Testis (tissue), 3 donors: ENCODE results near the gene ANXA1. TPM values are rescaled to one million over a fixed set of nuclear protein-coding genes. Genes with fewer than 3 reads are reported as not detected.

Experiments used
- DNase-seq: peaks from one replicate; pipeline ENCODE4 v3.0.0-alpha.2; 2019
- H3K27ac ChIP-seq, 2 donors: fragments of 200-600 bp; sonication (generic); one replicate each; pipeline ENCODE4 v1.5.1; 2019
- H3K27me3 ChIP-seq: fragments of 200-600 bp; sonication (generic); one replicate; pipeline ENCODE4 v1.5.1; 2019
- H3K36me3 ChIP-seq: fragments of 200-600 bp; sonication (generic); one replicate; pipeline ENCODE4 v1.5.1; 2017; ENCODE audit warnings: low read depth; ENCODE audit errors: missing control alignments
- H3K4me1 ChIP-seq: fragments of 200-600 bp; sonication (generic); one replicate; pipeline ENCODE4 v1.5.1; 2019
- H3K4me3 ChIP-seq, 2 donors: fragments of 200-600 bp; sonication (generic); one replicate each; pipeline ENCODE4 v1.5.1; 2017 to 2019
- H3K9me3 ChIP-seq: fragments of 200-600 bp; sonication (generic); one replicate; pipeline ENCODE4 v1.5.1; 2017
- CTCF ChIP-seq, 3 experiments: fragments of 450-650 bp in 2 of 3; fragments of 200-600 bp in 1 of 3; sonication (generic) in 1 of 3; IDR thresholded peaks; one replicate each; pipeline ENCODE4 v1.5.1; 2016 to 2019; ENCODE audit warnings: antibody characterized with exemption in 3 of 3, mild to moderate bottlenecking in 2 of 3, moderate library complexity in 1 of 3
- POLR2A ChIP-seq: fragments of 450-650 bp; IDR thresholded peaks from one replicate; pipeline ENCODE4 v1.6.1; 2017; ENCODE audit warnings: antibody characterized with exemption, mild to moderate bottlenecking, moderate library complexity
- WGBS, 2 donors: methylation state at CpG; one replicate each; pipeline ENCODE4 v1.1.5; 2018; 5-methylcytosine and 5-hydroxymethylcytosine counted together
- intact Hi-C: fragments of 100-400 bp; cut with DNase I; formaldehyde crosslinking; loops from one replicate; pipeline ENCODE4 v1.15.1; 2023; ENCODE audit warnings: low total_unique reads
- polyA plus RNA-seq: library from polyadenylated mRNA; stranded (reverse); fragments of 350-450 nt; fragmentation: Illumina TruSeq; extraction: RNeasy Lipid Tissue Mini Kit (QIAGEN cat#74804); gene quantifications from one replicate; pipeline ENCODE4 v1.2.3, GENCODE V29; 2014; ENCODE audit warnings: low read depth, low replicate concordance; ENCODE audit not compliant: insufficient read depth
- total RNA-seq, 2 donors: library from RNA; depleted of rRNA; stranded (reverse); fragments of >200 nt; gene quantifications; one replicate each; pipeline ENCODE4 v1.2.3, GENCODE V29; 2016

The ANXA1 gene
- total and polyA plus RNA-seq, 3 donors from 2014 or later = 12.1 to 49.6 (median 13.4) TPM

GRCh38 chr9:73174330-73174980, 22.8 kb downstream of the ANXA1 start:
- 96 to 98% methylated on average over 2 of the region's 2 CpGs for WGBS, 2 donors

GRCh38 chr9:73176450-73176875, 24.8 kb downstream of the ANXA1 start:
- intact Hi-C loops = no loop called here
- no peaks in the 10 kb centered on the region for H3K36me3 ChIP-seq
- no peak overlapping the region for H3K4me3 ChIP-seq
- H3K27me3 ChIP-seq = no peaks in the 10 kb centered on the region
- WGBS, 2 donors = 78 to 83% methylated on average over 4 of the region's 4 CpGs
- H3K27ac ChIP-seq = no peak overlapping the region
- no peaks in the 10 kb centered on the region for H3K9me3 ChIP-seq
- TF ChIP-seq POLR2A = no peak
- TF ChIP-seq CTCF (IDR thresholded peaks at IDR 0.05) = no peak
- DNase-seq = no peak
- H3K4me1 ChIP-seq = no peaks in the 10 kb centered on the region

More at GRCh38 chr9:73174330-73174980, 22.8 kb downstream of the ANXA1 start:
- DNase-seq = no peak
- no peak overlapping the region for H3K27ac ChIP-seq
- no peaks in the 10 kb centered on the region for H3K27me3 ChIP-seq
- no peak overlapping the region for H3K4me3 ChIP-seq
- no peak for TF ChIP-seq CTCF (IDR thresholded peaks at IDR 0.05)
- no peak for TF ChIP-seq POLR2A
- no peaks in the 10 kb centered on the region for H3K4me1 ChIP-seq
- intact Hi-C loops = no loop called here
- no peaks in the 10 kb centered on the region for H3K36me3 ChIP-seq
- no peaks in the 10 kb centered on the region for H3K9me3 ChIP-seq

- Histone ChIP-seq H3K27ac (no peak overlapping the region), H3K4me3 (no peak overlapping the region)
- DNase-seq = no peak
Measured at GRCh38 chr9:73178044-73178443, 26.4 kb downstream of the ANXA1 start.

GRCh38 chr9:73179589-73179988, 27.9 kb downstream of the ANXA1 start:
- TF ChIP-seq POLR2A (no peak), CTCF (IDR thresholded peaks at IDR 0.05) (no peak)
- Histone ChIP-seq H3K9me3 (no peaks in the 10 kb centered on the region), H3K4me1 (no peaks in the 10 kb centered on the region), H3K27ac (no peak overlapping the region), H3K36me3 (no peaks in the 10 kb centered on the region), H3K4me3 (no peak overlapping the region), H3K27me3 (no peaks in the 10 kb centered on the region)
- 43 to 48% methylated on average over 3 of the region's 3 CpGs for WGBS, 2 donors
- DNase-seq = no peak
- intact Hi-C loops = no loop called here

More at GRCh38 chr9:73178044-73178443, 26.4 kb downstream of the ANXA1 start:
- Histone ChIP-seq H3K4me1 (no peaks in the 10 kb centered on the region), H3K9me3 (no peaks in the 10 kb centered on the region), H3K36me3 (no peaks in the 10 kb centered on the region), H3K27me3 (no peaks in the 10 kb centered on the region)
- intact Hi-C loops = no loop called here
- WGBS, 2 donors = 70 to 96% methylated on average over 2 of the region's 2 CpGs
- TF ChIP-seq POLR2A = no peak
- no peak for TF ChIP-seq CTCF (IDR thresholded peaks at IDR 0.05)

- TF ChIP-seq CTCF (IDR thresholded peaks at IDR 0.05) (no peak), POLR2A (no peak)
- H3K27ac ChIP-seq = no peak overlapping the region
- intact Hi-C loops = loop anchor here (10.0 kb wide), 1 partner anchor 896 kb away; no protein-coding TSS in a partner anchor
Measured at GRCh38 chr9:73180403-73180802, 28.7 kb downstream of the ANXA1 start.

More at GRCh38 chr9:73180403-73180802, 28.7 kb downstream of the ANXA1 start:
- H3K9me3 ChIP-seq = no peaks in the 10 kb centered on the region
- H3K4me1 ChIP-seq = no peaks in the 10 kb centered on the region
- H3K4me3 ChIP-seq = no peak overlapping the region
- DNase-seq = no peak
- H3K36me3 ChIP-seq = no peaks in the 10 kb centered on the region
- no peaks in the 10 kb centered on the region for H3K27me3 ChIP-seq
- 57 to 59% methylated on average over 1 of the region's 1 CpG for WGBS, 2 donors
